GM19043 (cell line): ENCODE results near the gene CORT.
"Not testable (repeated sequence)": the region's sequence is repeated elsewhere in the genome, so short reads cannot be mapped to it uniquely, and the experiment has no call there.

Source experiments
- ATAC-seq: cut with Tn5 transposase; IDR thresholded peaks from one replicate; pipeline ENCODE4 v1.9.1; 2021; ENCODE audit warnings: low read depth; ENCODE audit not compliant: unreplicated experiment

Gene CORT

DNA sequence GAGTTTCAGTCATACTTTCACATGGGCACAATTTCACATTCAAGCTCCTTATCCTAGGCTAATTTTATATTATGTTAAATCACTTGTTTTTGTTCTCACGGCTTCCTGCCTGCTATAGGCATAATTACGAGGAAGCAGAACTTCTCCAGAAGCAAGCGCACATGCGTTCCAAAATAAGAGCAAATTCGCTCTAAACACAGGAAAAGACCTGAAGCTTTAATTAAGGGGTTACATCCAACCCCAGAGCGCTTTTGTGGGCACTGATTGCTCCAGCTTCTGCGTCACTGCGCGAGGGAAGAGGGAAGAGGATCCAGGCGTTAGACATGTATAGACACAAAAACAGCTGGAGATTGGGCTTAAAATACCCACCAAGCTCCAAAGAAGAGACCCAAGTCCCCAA is at the start of gene CORT:
CORT (plus strand) TSS at position 281 of the 400 bp plus-strand sequence. CDS start 193 bp downstream, outside the sequence.
- ATAC-seq = no peak

GRCh38 chr1:10401281-10401680 is 48.5 kb upstream of the CORT start:
- ATAC-seq = no peak

DNA sequence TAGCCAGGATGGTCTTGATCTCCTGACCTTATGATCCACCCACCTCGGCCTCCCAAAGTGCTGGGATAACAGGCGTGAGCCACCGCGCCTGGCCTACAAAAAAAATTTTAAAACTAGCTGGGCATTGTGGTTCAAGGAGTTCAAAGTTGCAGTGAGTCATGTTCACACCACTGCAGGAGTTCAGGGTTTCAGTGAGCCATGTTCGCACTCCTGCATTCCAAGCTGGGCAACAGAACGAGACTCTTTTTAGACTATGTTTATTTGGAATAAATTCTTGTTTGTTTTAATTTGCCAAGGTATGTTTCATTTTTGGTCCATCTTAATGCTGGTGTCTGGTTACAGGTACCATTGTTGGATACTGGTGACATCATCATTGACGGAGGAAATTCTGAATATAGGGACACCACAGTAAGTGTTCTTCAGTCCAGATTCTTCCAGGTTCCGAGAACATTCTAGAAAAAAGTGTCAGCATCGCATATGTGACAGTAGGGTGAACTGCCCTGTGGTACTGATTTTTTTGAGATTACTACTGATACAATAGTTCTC is 47.0 kb upstream of the CORT start:
- no peak for ATAC-seq

GRCh38 chr1:10407201-10407600 is 42.6 kb upstream of the CORT start:
- no peak for ATAC-seq

DNA sequence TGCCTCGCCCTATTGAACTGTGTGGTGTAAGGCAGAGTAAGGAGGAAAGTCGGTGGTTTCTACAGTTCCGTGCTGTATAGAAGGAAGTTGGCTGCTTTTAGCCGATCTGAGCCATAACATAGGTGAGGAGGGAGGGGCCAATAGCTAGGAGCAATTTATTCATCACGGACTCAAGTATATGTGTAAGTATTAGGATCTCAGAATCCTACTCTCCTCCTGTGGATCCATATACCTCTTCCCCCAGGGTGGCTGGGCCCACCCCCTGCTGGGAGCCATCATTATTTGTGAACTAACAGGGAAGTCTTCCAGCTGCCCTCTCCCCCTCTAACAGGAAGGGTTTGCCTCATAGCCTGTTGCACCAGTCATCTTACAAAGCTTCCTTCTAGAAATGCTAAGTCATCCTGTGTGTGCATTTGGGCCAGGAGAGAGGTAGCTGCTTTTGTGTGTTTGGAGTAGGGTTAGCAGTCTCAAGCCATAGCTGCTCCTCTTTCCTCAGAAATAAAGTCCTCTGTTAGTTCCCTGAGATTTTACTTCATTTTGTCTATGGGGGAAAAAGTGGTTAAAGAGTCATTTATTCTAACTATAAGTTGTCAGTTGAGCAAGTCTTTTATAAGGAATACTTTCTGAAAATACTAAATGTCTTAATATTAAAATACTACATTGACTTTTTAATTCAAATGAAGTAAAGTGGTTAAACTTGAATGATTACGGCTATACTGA is 34.5 kb upstream of the CORT start:
- no peak for ATAC-seq

DNA sequence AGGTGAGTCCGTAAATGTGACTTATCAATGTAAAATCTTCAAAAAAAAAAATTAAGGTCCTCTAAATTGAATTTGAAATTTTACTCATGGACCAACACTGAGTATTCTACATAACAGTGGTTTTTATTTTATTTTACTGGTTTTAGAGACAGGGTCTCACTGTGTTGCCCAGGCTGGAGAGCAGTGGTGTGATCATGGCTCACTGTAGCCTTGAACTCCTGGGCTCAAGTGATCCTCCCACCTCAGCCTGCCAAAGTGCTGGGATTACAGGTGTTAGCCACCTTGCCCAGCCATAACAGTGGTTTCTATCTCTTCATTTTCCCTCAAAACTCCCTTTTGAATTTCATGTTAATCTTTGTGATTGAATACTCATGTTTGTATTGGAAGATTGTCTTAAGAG is 33.9 kb upstream of the CORT start:
- ATAC-seq = not testable (repeated sequence)

DNA sequence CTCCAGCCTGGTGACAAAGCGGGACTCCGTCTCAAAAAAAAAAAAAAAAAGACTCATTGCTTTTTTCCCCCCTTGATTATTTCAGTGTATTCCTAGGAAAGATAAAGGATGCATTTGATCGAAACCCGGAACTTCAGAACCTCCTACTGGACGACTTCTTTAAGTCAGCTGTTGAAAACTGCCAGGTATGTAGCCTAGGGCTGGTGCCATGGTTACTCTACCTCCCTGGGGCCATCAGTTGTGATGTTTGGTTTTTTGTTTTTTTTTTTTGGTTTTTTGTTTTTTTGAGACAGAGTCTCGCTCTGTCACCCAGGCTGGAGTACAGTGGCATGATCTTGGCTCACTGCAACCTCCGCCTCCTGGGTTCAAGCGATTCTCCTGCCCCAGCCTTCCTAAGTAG is 31.1 kb upstream of the CORT start:
- not testable (repeated sequence) for ATAC-seq

DNA sequence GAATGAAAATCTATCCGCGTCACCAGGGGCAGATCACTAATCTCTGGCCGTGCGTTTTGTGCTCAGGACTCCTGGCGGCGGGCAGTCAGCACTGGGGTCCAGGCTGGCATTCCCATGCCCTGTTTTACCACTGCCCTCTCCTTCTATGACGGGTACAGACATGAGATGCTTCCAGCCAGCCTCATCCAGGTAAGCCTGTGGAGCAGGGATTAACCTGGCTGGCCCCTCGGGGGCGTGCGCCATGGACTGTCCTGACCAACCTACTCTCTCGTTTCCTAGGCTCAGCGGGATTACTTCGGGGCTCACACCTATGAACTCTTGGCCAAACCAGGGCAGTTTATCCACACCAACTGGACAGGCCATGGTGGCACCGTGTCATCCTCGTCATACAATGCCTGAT is 30.5 kb upstream of the CORT start:
- no peak for ATAC-seq

DNA sequence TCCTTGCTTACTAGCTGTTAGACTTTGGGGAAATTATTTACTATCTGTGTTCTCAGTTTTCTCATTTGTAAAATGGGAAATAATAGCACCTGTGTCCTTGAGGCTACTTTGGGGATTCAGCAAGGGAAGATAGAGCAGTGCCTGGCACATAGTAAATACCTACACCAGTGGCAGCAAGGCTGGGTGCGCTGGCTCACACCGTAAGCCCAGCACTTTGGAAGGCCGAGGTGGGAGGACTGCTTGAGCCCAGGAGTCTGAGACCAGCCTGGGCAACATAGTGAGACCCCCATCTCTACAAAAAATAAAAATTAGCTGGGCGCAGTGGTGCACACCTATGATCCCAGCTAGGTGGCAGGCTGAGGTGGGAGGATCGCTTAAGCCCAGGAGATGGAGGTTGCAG is 28.2 kb upstream of the CORT start:
- no peak for ATAC-seq

GRCh38 chr1:10424034-10424433 is 25.8 kb upstream of the CORT start:
- no peak for ATAC-seq

DNA sequence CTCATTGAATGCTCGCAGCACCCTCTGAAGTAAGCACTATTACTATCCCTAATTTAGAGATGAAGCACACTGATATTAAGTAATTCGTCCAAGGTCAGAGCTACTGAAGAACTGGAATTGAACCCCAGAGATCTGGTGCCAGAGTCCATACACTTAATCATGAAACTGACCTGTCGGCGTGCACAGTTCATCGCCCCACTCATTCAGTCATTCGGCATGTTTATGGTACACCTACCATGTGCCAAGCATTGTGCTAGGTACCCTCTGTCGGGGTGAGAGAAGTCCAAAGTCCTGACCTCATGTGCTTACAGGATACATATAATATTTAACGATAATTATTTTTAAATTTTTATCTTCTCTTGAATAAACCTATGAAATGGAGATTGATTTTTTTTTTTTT is 25.2 kb upstream of the CORT start:
- no peak for ATAC-seq

GRCh38 chr1:10425826-10426534 is 23.9 kb upstream of the CORT start:
- not testable (repeated sequence) for ATAC-seq

DNA sequence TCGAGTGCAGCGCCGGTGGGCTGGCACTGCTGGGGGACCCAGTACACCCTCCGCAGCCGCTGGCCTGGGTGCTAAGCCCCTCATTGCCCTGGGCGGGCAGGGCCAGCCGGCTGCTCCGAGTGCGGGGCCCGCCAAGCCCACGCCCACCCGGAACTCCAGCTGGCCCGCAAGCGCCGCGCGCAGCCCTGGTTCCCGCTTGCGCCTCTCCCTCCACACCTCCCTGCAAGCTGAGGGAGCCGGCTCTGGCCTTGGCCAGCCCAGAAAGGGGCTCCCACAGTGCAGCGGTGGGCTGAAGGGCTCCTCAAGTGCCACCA is 23.3 kb upstream of the CORT start:
- not testable (repeated sequence) for ATAC-seq

- no peak for ATAC-seq
Measured at GRCh38 chr1:10428984-10429383, 20.8 kb upstream of the CORT start.

DNA sequence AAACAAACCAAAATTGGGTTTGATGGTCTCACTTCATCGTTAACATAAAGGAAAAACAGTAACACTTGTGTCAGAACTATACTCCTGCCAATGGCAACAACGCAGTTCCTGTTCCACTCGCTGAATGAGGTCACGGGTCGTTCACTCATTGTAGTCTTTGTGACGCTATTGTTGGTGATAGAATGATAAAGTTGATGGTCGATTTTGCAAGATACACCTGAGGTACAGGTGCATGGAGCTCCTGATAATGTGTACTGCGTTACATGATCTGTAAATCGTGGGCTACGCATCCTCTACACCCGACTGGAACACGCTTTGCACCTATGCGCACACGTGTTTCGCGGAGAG is 20.0 kb upstream of the CORT start:
- ATAC-seq = no peak

- peak; percentile 69 for ATAC-seq
Measured at GRCh38 chr1:10430216-10431069, 19.4 kb upstream of the CORT start, which contains the start of gene CENPS. CENPS (plus strand) TSS chr1:10430433; CDS start chr1:10430518, 85 bp downstream.

DNA sequence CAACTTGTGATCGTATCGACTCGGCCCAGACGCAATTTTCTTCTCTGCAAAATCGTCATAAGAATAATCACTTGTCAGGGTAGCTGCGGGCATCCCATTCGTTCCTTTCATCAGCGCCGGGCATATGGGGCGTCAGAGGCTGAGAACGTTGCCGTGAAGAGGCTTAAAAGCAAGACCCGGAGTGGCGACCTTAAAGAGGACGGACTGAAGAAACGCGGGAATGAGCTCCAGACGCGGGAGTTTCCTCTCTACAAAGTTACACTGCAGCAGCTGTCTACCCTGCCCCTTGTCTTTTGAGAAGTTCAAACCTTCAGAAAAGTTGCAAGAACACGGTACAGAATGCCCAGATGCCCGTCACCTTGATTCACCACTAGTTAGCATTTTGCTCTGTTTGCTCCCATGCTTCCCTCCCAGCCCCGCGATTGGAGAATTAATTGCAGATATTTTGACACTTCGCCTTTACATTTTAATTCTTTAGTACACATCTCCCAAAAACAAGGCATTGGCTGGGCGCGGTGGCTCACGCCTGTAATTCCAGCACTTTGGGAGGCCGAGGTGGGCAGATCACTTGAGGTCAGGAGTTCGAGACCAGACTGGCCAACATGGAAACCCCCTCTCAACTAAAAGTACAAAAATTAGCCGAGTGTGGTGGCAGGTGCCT is 18.6 kb upstream of the CORT start:
- no peak for ATAC-seq

DNA sequence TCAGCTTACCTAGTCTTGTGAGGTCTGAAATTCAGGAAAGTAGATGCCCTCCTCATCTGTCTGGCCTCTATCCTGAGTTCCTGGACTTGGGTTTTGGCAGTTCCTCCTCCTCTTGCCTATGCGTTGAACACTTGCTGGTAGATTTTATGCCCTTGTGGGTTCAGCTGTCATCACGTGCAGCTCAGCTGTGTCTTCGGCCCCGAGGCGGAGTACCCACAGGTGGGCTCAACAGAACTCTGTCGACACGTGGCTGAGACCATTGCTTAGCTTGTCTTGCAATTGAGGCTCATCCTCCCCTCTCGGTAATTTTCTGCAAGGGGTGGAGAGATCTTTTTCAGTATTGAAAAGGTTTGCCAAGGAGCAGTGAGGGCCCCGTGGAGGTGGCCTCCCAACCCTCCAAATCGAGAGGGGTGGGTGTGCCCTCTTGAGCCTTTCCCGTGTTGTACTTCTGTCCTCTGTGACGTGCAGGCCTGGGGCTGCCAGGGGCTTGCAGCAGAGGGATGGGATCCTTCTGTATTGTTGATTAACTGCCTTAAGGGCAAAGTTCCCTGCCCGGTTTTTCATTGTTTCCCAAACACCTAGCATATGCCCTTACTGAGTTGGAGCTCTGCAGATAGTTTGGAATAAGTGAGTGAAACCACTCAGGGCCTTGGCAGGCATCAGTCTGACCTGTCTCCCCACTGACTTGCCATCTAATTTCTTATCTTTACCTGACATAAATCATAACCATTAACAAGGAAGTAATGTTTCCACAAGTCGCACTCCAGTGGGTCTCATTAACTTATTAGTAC is 16.7 kb upstream of the CORT start:
- ATAC-seq = no peak

DNA sequence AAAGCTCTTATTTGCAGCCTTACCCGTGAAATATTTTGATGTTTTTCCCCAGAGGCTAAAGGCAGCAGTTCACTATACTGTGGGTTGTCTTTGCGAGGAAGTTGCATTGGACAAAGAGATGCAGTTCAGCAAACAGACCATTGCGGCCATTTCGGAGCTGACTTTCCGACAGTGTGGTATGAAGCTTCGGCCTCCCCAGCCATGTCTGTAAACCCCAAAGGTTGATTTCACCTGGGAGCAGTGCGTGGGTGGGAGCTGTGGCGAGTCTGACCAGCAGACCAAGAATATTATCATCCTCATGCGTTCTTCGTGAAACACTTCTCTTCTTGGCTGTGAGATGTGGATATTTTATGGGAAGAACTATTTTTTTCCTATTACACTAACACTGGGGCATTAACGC is 16.0 kb upstream of the CORT start:
- ATAC-seq = no peak

GRCh38 chr1:10434590-10434989 is 15.2 kb upstream of the CORT start:
- no peak for ATAC-seq
